ENCODE measurements around the gene SYTL3.

Gene SYTL3

GRCh38 chr6:158812611-158813010 lies 162.8 kb downstream of the SYTL3 start:
- DNase-seq: no peak
- Histone ChIP-seq H3K27ac (no peak overlapping the region), H3K27me3 (replicated peaks) (no peaks in the 10 kb centered on the region), H3K4me3 (ENCODE audit: low read depth, low read length) (no peak overlapping the region), H3K36me3 (replicated peaks) (no peaks in the 10 kb centered on the region)
- in situ Hi-C loops (cut with HindIII; ENCODE audit: low pct_ligation_motif_present, low sequenced_read_pairs): no loop called here
- TF ChIP-seq CTCF (IDR thresholded peaks at IDR 0.05; ENCODE audit: low read depth, low read length, missing control alignments): no peak

- in situ Hi-C loops (cut with HindIII; ENCODE audit: low pct_ligation_motif_present, low sequenced_read_pairs): no loop called here
- TF ChIP-seq CTCF (IDR thresholded peaks at IDR 0.05; ENCODE audit: low read depth, low read length, missing control alignments): no peak
- Histone ChIP-seq H3K27ac (no peak overlapping the region), H3K36me3 (replicated peaks) (no peaks in the 10 kb centered on the region), H3K27me3 (replicated peaks) (no peaks in the 10 kb centered on the region), H3K4me3 (ENCODE audit: low read depth, low read length) (no peak overlapping the region)
- DNase-seq: no peak
Measured at GRCh38 chr6:158813032-158813431, 163.2 kb downstream of the SYTL3 start.
